Amniotic stem cell (primary cell): ENCODE data around the gene ST3GAL6.

ENCODE experiments used
- DNase-seq: peaks from one replicate; lab custom pipeline; 2025; lab: John Stamatoyannopoulos, UW

The ST3GAL6 gene

DNA sequence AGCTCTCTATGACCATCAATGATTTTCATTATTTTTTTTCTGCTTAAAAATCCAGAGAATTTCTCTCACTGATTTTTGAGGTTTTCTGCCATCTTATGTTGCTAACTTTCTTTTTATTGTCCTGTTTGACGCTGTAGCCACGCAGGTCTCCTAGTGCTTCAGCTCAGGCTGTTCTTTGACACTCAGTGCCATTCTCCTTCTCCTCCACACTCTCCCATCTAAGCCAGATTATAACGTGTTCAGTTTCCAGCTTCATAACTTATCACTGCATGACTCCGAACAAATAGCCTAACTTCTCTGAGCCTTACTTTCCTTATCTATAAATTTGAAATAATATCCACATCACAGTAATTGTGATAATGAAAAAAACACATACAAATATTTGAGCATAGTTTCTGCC, 22.8 kb upstream of the ST3GAL6 start:
- DNase-seq: no peak

DNA sequence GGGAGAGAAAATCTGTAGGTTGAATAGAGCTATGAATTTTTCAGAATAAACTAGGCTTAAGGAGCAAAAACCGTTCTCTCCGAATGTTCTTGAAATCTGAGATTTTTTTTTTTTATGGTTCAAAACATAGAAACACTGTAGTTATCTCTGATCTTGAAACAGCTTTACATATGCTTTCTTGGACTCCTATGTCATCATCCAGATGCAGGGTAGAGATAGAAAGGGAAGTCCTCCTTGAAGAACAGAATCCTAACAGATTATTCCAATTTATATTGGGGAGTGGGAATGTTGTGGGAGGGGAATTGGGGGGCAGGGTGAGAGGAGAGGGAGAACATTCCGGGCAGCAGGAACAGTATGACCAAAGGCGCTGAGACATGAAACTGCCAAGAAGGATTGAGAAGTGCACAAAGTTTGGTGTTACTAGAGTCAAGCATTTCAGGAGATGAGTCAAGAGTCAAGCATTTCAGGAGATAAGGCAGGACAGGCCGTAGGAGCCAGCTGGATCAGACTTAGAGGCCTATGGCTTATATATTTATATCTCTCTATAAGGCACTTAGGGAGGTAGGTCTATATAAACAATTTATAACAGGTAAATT, 21.9 kb upstream of the ST3GAL6 start:
- DNase-seq: no peak

DNA sequence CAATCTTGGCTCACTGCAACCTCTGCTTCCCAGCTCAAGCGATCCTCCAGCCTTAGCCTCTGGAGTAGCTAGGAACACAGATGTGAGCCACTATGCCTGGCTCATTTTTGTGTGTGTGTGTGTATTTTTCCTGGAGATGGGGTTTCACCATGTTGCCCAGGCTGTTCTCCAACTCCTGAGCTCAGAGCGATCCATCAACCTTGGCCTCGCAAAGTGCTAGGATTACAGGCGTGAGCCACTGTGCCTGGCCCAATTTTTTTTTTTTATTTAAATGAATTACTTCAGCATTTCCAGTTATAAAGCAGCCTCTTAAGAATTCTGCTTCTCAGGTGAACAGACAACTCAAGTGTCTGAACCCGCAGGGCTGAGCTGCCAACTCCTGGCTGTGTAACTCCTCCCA, 20.1 kb upstream of the ST3GAL6 start:
- no peak for DNase-seq

DNA sequence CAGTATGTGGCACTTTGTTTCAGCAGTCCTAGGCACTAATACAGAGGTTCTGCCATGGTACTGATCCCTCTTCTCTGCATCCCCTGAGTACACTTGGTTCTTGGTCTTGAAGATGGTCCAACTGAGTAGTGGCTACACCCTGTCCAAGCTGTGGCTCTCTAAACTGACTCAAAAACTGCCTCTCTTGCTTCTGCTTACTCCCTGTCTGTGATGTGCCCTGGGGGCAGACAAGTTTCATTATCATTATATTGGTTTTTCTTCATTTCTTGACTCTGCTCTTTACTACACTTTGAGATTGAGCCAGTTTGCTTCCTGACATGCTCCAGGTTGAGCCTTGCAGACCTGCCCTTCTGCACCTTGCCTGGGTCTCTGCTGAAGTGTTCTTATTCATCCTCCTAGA, 18.9 kb upstream of the ST3GAL6 start:
- DNase-seq: no peak

DNA sequence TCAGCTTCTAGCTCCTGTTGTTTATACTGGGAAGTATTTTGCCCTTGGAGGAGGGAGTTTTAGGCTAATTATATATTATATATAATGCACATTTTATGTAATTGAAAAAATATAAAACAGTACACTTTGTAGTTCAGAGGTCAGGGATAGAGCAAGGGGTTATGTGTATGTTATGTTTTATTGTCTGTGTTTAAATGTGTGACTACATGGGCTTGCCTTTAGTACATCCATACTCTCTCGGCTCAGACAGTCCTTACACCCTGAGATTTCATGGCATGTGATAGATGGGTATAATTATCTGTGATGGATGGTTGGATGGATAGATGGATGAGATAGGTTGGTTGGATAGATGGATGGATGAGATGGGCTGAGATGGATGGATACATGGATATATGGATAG, 17.4 kb upstream of the ST3GAL6 start:
- no peak for DNase-seq

DNA sequence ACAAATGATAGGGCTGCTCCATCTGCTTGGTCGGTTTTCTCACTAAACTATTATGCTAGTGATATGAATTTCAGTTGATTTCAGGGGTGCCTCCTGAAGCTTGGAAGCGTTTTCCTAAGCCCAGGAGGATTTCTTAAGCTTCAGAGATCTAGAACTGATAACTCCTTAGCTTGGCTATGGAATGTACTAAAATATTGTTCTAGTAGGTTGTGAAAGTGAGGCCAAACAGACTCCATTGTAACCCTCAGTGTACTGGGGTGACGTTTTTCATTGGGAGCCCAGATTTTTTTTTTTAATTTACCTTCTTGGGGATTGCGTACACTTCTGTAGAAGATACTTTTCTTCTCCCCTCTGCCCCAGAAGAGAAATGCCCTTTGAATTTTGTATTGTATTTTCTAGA, 17.0 kb upstream of the ST3GAL6 start:
- no peak for DNase-seq

DNA sequence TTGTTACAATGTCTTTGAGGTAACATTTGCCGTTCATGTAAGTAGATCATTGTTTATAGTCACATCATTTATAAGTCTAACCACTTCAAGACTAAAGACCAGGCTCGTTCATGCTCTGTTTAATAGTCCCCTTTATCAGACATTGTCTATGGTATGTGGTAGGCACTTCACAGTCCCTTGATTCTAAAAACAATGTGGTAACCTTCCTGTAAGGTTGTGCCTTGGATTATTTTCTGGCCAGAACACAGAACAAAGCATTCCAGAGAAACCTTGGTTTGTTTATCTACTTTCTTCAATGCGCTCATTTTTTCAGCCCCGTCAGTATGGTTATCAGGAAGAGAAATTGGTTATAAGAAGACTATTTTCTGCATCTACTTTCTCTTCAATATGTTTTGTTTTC, 16.3 kb upstream of the ST3GAL6 start:
- DNase-seq: no peak

DNA sequence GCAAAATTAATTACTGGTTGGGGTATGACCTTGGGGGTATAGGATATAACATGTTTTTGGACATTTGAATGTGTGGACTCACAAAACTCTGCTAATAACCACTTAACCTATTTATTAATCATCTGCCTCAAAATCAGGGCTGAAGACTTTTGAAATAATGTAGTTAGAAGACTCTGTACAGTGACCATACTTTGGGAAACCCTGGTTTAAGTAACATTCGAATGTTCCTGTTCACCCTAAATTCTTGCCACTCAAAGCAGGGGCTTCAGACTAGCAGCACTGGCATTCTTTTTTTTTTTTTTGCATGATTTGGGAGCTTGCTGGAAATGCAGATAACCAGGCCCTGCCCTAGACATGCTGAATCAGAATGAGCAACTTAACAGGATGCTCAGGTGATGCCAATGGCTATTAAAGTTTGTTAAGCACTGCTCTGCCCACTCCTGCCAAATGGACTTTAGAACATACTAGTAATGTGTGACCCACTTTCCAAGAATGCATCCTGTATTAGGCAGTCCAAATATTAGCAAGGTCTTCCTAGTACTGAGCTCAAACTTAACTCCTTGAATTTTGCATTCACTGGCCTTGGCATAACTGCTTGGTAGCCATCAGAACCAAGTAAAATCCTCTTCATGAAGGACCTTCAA, 12.7 kb upstream of the ST3GAL6 start:
- no peak for DNase-seq

DNA sequence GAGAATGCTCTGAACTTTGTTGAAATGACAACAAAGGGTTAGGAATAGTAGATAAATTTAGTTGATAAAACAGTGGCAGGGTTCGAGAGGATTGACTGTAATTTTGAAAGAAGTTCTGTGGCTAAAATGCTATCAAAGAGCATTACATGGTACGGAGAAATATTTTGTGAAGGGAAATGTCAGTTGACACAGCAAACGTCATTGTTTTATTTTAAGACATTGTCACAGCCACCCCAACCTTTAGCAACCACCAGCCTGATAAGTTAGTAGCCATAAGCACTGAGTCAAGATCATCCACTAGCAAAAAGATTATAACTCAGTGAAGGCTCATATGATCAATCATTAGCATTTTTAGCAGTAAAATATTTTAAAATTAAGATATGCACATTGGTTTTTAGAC, 8.7 kb upstream of the ST3GAL6 start:
- DNase-seq: no peak

DNA sequence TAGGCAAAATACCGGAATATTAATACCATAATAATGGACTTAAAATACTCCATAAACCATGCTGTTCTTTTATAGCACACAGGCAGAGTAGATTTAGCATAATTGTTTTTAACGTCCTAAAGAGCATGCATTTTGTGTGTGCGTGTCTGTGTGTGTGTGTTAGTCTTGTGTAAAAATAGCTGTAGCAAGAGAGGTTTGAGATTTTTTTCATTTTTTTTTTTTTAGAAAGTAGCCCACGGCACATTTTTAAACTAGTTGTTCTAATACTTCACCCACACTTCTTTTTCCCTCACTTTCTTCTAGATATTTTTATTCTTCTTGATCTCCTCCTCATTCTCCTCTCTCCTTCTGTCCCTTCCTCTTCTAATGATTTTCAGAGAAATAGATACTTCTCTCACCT, 7.5 kb upstream of the ST3GAL6 start:
- no peak for DNase-seq

DNA sequence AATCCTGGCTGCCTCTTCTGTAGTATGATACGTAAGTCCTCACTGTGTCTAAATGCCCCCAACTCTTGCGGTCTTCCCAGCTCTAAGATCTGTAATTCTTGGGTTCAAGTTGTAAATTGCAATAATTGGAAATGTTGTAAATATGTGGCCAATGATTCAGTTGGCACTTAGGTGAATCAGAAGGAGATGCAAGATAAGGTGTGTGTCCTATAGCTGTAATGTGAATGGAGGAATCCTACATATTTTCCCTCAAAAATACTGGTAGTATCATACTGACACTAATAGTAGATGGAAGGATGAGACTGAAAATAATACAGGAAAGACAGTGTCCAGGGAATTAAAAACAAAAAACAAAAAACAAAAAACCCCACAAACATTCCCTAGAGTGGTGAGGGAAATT, 3.5 kb upstream of the ST3GAL6 start:
- no peak for DNase-seq

DNA sequence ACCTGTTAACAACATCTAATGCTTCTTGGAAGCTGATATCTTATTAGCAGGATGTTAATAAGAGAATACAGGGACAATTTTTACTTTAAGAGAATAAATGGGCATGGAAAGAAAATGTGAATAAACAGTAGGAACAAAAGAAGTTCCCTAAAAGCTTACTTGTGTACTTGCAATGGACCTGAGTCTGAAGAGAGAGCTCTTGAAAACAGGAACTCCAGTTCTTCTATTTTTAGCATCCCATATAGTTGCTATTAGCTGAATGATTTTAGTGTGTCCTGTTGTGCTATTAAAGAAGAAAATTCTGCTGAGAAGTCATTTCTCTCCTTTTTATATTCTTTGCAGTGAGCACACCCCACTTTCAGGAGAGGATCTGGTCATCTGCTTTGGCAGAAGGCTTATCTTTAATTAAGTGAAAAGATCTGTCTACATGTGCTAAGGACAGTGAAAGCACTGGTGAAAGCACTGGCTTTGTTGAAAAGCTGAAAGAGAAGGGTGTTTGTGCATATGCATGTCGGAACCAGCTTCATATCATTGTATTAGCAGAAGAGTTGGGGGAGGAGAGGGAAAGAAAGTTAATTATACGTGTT, 1.4 kb upstream of the ST3GAL6 start:
- no peak for DNase-seq

DNA sequence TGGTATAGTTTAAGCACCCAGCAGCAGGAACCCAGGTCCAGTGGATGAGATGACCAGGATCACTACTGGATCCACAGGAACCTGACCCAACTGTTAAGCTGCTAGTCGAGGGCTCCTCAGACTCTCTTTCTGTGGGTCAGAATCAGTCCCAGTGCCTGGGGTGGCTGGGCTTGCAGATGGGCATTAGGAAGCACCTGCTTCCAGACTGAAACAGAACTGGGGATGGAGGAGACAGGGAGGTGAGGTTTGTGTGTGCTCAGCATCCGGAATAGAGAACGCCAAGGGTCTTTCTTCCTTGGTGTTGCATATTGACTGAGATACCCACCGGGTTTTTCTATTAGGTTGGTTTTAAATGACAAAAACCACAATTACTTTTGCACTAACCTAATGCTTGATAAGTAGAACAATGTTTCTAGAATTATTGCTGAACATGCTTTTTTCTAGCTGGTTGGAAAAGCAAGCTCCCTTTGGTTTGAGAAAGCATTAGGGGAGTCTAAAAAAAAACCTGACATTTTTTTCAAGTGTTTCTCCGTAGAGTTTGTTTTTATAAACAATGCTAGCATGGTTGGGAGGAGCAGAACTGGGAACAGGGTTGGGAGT, 779 bp downstream of the ST3GAL6 start:
- no peak for DNase-seq

DNA sequence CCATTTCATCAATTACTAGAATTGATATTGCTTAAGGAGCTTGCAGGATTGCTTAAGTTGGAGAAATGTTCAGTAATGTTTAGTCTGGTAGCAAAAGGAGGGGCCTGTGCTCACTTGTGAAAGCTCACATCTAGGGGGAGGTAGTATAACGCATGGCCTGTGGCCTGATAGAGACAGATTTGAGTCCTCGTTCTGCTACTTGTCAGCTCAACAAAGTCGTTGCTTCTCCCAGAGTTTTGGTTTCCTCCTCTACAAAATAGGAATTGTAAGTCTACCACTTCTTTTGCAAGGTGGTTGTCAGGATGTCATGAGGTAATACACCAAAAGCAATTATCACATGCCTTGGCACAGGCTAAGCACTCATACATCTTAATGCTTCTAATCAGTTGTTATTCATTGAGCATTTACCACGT, 1.3 kb downstream of the ST3GAL6 start:
- DNase-seq: no peak

DNA sequence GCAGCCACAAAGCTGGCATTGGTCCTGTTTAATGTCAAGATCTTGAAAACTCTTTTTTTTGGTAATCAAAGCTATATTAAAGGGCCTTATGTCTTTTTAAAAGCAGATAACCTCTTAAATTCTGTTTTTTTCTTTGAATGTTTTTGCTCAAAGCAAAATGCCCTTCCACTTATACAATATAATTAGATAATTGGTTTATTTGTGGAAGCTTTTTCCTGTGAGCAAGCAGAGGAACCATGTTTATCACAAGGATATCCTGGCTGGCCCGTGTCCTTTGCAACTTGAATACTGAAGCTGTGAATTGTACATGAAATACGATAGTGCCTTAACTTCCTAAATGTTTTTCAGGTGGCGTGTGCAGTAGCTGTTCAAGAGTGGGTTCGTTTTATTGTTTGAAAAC, 2.6 kb downstream of the ST3GAL6 start:
- no peak for DNase-seq

DNA sequence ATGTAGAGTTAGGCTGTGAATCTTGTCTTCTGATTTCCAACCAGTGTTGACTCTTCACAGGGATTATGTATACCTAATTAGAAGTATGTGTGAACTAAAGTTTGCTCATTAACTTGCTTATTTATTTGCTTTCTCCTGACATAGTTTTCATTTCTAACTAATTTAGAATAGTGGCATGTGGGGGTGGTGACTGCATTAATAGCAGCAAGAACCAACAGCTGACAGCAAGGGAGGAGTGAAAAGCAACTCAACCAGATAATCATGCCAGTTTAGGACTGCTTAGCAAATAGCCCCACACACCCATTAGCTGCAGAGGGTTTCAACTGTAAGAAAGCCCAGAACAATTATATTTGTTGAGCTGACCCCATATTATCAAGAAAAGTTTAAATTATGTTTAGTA, 3.8 kb downstream of the ST3GAL6 start:
- DNase-seq: no peak

DNA sequence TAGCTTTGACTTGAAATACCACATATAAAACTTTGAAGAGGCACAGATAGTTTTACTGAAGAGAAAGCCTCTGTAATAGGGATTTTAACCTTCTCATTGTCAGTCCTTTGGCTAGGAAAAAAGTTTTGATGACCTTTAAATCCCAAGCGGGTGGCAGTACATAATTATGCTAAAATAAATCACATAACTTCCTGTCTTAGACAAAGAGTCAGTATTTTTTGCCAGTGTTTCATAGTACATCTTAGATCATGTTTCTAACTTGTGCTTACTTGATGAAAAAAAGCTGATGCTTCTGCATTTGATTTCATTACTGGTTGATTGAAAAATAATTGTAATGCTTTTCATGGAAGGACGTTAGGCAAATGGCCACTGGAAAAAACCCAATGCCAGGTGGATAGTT, 5.8 kb downstream of the ST3GAL6 start:
- DNase-seq: no peak

DNA sequence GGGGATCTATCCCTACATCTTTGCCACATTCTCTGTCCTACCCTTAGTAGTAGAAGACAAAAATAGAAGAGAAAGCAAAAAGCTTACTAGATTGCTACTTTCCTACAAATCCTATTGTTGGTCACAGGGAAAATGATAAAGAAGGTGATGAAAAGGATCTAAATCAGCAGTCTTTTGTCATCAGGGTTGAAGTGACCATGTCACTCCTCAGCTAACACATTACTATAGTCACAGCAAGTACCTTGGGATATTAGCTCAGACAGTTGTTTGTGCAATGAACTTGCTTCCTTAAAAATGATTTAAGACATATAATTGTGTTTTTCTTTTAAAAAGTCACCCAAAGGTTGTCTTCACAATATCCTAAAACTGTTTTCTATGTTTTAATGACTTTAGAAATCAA, 6.3 kb downstream of the ST3GAL6 start:
- no peak for DNase-seq

DNA sequence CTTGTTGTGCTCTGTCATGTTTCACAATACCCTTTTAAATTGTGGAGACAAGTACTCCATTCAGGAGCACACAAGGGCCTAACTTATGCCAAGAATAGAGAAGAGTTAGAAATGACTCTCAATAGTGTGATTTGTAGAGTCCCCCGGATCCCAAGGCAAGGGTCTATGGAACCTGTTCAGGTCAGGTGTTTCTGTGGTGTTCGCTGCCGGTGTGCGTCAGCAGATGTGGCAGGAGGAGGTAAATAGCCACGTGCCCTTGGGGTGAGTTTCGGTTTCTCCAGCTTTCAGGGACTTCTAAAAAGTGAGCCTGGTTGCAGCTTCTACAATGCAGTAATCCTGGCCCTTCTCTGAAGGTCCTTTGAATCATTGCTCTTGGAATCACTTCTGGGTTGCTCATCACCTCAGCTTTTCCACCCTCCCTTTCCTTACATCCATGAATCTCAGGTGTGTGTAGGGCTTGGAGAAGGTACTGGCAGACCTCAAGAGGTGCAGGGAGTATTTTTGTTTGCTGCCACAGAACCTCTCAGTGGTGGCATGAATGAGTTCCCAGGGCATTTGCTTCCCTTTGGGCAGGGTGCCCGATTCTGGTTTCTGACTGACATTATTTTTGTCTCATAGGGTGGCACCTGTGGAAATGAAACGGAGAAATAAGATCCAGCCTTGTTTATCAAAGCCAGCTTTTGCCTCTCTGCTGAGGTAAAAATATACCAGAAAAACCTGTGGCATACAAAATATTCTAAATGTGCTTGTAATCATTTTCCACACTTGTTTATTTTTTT, 7.3 kb downstream of the ST3GAL6 start:
- DNase-seq: no peak

DNA sequence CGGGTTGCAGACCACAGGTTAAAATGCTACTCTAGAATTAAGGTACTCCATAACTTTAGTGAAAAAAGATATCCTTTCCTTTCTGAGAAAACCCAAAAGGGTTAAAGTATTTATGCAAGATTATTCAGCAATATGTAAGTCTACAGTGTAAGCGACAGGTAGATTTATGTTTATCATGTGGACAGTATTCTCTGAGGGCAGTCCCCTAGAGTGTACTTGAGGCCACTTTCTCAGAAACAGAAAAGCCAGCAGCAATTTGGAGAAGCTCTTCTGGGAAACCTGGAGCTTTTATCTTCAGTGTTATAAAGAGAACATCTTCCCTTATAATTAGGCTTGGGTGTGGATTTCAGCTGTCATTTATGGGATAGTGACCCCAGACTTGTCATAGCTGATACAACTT, 8.9 kb downstream of the ST3GAL6 start:
- DNase-seq: no peak

DNA sequence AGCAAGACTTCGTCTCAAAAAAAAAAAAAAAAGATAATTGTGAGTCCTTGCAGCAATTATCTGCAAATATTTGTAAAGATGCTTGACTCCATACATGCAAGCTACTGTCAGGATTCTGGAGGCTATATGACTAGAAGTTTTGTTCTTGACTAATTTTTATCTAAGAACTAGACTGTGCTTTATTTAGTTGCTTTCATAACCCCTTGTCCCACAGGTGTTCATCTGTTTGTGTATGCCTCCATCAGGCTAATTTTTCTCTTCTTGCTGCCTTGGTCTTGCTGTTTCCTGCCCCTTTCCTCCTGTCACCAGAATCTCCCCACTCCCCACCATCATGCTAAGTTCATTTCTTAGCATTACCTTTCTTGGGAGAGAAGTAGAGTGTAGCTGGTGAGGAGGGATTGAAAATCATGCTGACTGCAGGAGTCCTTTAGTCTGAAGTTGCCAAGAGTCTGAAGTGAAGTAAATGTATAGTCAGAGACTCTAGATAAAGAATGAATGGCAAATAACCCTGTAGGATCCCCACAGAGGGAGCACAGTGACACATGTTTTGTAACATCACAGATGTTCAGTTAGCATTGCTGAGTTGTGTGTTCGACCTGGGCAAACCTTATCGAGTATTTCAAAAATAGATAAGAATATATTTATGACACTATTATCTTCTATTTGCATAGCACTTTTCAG, 12.5 kb downstream of the ST3GAL6 start:
- DNase-seq: no peak

DNA sequence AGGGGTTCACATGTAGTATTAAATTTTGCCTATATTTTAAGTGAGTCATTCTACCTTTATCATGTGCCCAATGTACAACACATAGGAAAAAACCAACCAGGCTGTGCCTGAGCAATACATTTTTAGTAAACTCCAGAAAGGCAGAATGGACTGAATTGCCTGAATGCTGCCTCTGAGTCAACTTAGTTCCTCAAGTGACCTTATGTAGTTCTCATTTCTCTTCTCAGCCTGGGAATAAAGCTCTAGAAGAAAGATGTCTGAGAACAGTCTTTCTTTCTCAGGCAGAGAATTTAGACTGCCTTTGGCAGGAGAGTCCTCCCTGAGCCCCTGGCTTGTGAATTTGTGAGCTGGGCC, 13.0 kb downstream of the ST3GAL6 start:
- DNase-seq: no peak
